Measurements from ENCODE around the gene HTR2A. TPM values are rescaled to one million over a fixed set of nuclear protein-coding genes. Genes with fewer than 3 reads are reported as not detected.

Gene HTR2A
- total RNA-seq, 1 experiment from 2014 or later: not detected

DNA sequence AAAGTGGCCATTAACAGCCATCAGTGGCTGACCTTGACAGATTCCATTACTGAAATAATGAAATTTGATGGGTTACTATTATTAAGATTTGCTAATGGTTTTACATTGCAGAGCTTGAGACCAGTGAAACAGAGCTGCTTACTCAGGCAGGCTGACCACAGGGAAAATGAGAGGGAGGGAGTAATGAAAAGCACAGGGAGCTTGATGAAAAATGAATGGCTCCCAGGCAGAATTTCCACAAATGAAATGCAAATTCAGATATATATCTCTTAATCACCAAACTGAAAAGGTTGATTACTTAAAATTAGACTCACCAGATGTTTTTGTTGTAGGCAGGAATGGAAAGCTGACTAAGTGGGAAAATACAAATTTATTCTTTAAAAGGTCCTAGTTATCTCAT is 36.1 kb downstream of the HTR2A start:
- POLR2A ChIA-PET: no interaction called here
- BruUV-seq (replicated peaks): no TSS peak
- H3K27me3 ChIP-seq (replicated peaks; ENCODE audit: control insufficient read depth, insufficient read depth, low read length): no peaks in the 10 kb centered on the region; the same call in 1 of the 2 replicates

DNA sequence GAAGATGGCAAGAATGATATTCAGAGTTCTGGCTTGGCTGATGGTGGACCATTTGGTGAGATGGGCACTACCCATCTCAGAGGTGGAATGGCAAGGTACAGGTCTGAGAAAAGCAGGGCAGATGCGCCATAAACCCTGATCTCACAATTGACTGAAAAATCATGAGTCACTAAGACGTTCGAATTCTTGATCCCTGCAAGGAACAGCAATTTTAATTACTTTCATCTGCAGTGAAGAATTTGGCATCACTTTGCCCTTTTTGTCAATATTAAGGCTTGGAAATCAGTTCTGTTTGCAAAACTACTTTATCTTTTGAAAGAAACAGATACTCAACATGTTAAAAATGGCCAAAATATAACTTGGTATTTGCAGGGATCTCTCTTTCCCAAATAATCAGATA is 38.1 kb downstream of the HTR2A start:
- Histone ChIP-seq H3K27me3 (replicated peaks; ENCODE audit: control insufficient read depth, insufficient read depth, low read length) (no peaks in the 10 kb centered on the region; the same call in none of the 2 replicates), H3K9me3 (no peaks in the 10 kb centered on the region), H3K36me3 (ENCODE audit: control insufficient read depth, insufficient read depth, low read length) (no peaks in the 10 kb centered on the region), H3K4me1 (no peaks in the 10 kb centered on the region), H3K4me3 (ENCODE audit: low read depth, low read length) (no peak overlapping the region)
- Mint-ChIP-seq H3K9me3 (ENCODE audit: unreplicated experiment) (no peaks in the 10 kb centered on the region), H3K4me3 (ENCODE audit: unreplicated experiment) (no peak overlapping the region), H3K27ac (ENCODE audit: unreplicated experiment) (no peak overlapping the region), H3K4me1 (ENCODE audit: low read depth, unreplicated experiment) (no peaks in the 10 kb centered on the region), H3K36me3 (ENCODE audit: insufficient read depth, unreplicated experiment) (no peaks in the 10 kb centered on the region), H3K27me3 (ENCODE audit: insufficient read depth, unreplicated experiment) (peaks cover 13% of the 10 kb centered on the region)
- DNase-seq: no peak
- ChIA-PET POLR2A (no interaction called here), CTCF (no interaction called here)
- intact Hi-C loops (cut with micrococcal nuclease; ENCODE audit: unreplicated experiment): no loop called here
- no TSS peak for BruUV-seq (replicated peaks)
- TF ChIP-seq, protein P1, sequence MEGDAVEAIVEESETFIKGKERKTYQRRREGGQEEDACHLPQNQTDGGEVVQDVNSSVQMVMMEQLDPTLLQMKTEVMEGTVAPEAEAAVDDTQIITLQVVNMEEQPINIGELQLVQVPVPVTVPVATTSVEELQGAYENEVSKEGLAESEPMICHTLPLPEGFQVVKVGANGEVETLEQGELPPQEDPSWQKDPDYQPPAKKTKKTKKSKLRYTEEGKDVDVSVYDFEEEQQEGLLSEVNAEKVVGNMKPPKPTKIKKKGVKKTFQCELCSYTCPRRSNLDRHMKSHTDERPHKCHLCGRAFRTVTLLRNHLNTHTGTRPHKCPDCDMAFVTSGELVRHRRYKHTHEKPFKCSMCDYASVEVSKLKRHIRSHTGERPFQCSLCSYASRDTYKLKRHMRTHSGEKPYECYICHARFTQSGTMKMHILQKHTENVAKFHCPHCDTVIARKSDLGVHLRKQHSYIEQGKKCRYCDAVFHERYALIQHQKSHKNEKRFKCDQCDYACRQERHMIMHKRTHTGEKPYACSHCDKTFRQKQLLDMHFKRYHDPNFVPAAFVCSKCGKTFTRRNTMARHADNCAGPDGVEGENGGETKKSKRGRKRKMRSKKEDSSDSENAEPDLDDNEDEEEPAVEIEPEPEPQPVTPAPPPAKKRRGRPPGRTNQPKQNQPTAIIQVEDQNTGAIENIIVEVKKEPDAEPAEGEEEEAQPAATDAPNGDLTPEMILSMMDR (IDR thresholded peaks at IDR 0.05; ENCODE audit: insufficient read depth in 1 of 2, low read depth in 1 of 2, low read length in 1 of 2, severe bottlenecking in 1 of 2, unreplicated experiment in 1 of 2): no peak

More for the DNA sequence above, 36.1 kb downstream of the HTR2A start:
- Histone ChIP-seq H3K36me3 (ENCODE audit: control insufficient read depth, insufficient read depth, low read length) (no peaks in the 10 kb centered on the region), H3K4me3 (ENCODE audit: low read depth, low read length) (no peak overlapping the region), H3K9me3 (no peaks in the 10 kb centered on the region), H3K4me1 (peaks cover 3% of the 10 kb centered on the region; the same call in 1 of the 2 replicates)
- Mint-ChIP-seq H3K36me3 (ENCODE audit: insufficient read depth, unreplicated experiment) (no peaks in the 10 kb centered on the region), H3K27ac (ENCODE audit: unreplicated experiment) (no peak overlapping the region), H3K4me1 (ENCODE audit: low read depth, unreplicated experiment) (peaks cover 10% of the 10 kb centered on the region), H3K27me3 (ENCODE audit: insufficient read depth, unreplicated experiment) (peaks cover 9% of the 10 kb centered on the region), H3K4me3 (ENCODE audit: unreplicated experiment) (no peak overlapping the region), H3K9me3 (ENCODE audit: unreplicated experiment) (no peaks in the 10 kb centered on the region)
- CTCF ChIA-PET: no interaction called here
- DNase-seq: no peak
- intact Hi-C loops (cut with micrococcal nuclease; ENCODE audit: unreplicated experiment): no loop called here
- TF ChIP-seq, protein P1 (IDR thresholded peaks at IDR 0.05; ENCODE audit: insufficient read depth in 1 of 2, low read depth in 1 of 2, low read length in 1 of 2, severe bottlenecking in 1 of 2, unreplicated experiment in 1 of 2): no peak

DNA sequence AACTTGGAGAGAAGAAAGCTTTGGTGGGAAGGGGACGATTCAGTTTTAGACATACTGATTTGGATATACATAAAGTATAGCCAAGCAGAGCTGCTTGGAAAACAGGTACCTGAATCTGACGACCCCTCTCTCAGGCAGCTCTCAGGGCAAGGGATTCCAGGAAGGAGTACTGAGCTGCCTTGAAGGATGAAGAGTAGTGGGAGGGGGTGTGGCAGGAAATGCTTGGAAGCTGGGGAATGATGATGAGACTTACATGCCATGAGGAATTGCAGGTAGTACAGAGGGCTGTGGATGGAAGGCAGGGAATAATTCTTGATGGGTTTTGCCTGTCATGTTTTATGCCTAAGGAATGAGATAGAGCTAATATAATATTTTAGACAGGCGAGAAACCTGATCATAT is 38.7 kb downstream of the HTR2A start:
- Histone ChIP-seq H3K4me3 (ENCODE audit: low read depth, low read length) (no peak overlapping the region), H3K36me3 (ENCODE audit: control insufficient read depth, insufficient read depth, low read length) (no peaks in the 10 kb centered on the region), H3K4me1 (no peaks in the 10 kb centered on the region), H3K9me3 (no peaks in the 10 kb centered on the region), H3K27me3 (replicated peaks; ENCODE audit: control insufficient read depth, insufficient read depth, low read length) (no peaks in the 10 kb centered on the region; the same call in none of the 2 replicates)
- Mint-ChIP-seq H3K36me3 (ENCODE audit: insufficient read depth, unreplicated experiment) (no peaks in the 10 kb centered on the region), H3K9me3 (ENCODE audit: unreplicated experiment) (no peaks in the 10 kb centered on the region), H3K4me3 (ENCODE audit: unreplicated experiment) (no peak overlapping the region), H3K27ac (ENCODE audit: unreplicated experiment) (no peak overlapping the region), H3K27me3 (ENCODE audit: insufficient read depth, unreplicated experiment) (peaks cover 16% of the 10 kb centered on the region), H3K4me1 (ENCODE audit: low read depth, unreplicated experiment) (no peaks in the 10 kb centered on the region)
- BruUV-seq (replicated peaks): no TSS peak
- TF ChIP-seq, protein P1 (IDR thresholded peaks at IDR 0.05; ENCODE audit: insufficient read depth in 1 of 2, low read depth in 1 of 2, low read length in 1 of 2, severe bottlenecking in 1 of 2, unreplicated experiment in 1 of 2): no peak
- ChIA-PET POLR2A (no interaction called here), CTCF (no interaction called here)
- no peak for DNase-seq
- intact Hi-C loops (cut with micrococcal nuclease; ENCODE audit: unreplicated experiment): no loop called here

All from Caco-2 (cell line).